Neuronal stem cell (in vitro differentiated cells): ENCODE data around the gene PLP1.

Experiments
- DNase-seq: peaks from one replicate; pipeline ENCODE4 v3.0.0-alpha.2; 2013; ENCODE audit warnings: low spot score
- H2AFZ ChIP-seq: one replicate; pipeline ENCODE4 v1.6.1; 2013; ENCODE audit warnings: mild to moderate bottlenecking, low read length, inconsistent platforms
- H2AK5ac ChIP-seq: 2 replicates; pipeline ENCODE4 v1.6.1; 2013; ENCODE audit warnings: low read depth, mild to moderate bottlenecking, inconsistent platforms, low read length, moderate library complexity, mixed read lengths
- H2BK120ac ChIP-seq: 2 replicates; pipeline ENCODE4 v1.6.1; 2013; ENCODE audit warnings: low read depth, mild to moderate bottlenecking, inconsistent platforms, low read length, moderate library complexity, mixed read lengths
- H2BK12ac ChIP-seq: one replicate; pipeline ENCODE4 v1.6.1; 2013; ENCODE audit warnings: low read length, inconsistent platforms
- H2BK15ac ChIP-seq: 2 replicates; pipeline ENCODE4 v1.6.1; 2013; ENCODE audit warnings: mild to moderate bottlenecking, low read length, inconsistent platforms, mixed read lengths
- H2BK5ac ChIP-seq: one replicate; pipeline ENCODE4 v1.6.1; 2013; ENCODE audit warnings: inconsistent platforms, mild to moderate bottlenecking, low read length, moderate library complexity
- H3K14ac ChIP-seq: one replicate; pipeline ENCODE4 v1.6.1; 2013; ENCODE audit warnings: low read length, inconsistent platforms
- H3K18ac ChIP-seq: 2 replicates; pipeline ENCODE4 v1.6.1; 2013; ENCODE audit warnings: low read length, inconsistent platforms
- H3K23ac ChIP-seq: 2 replicates; pipeline ENCODE4 v1.6.1; 2013; ENCODE audit warnings: low read depth, mild to moderate bottlenecking, mixed read lengths, low read length, inconsistent platforms; ENCODE audit not compliant: poor library complexity
- H3K27ac ChIP-seq: replicated peaks from 3 replicates; pipeline ENCODE4 v1.5.1; 2013; ENCODE audit warnings: low read length, inconsistent platforms
- H3K27me3 ChIP-seq, 3 experiments: 2 replicates each; pipeline ENCODE4 v1.6.1; 2013; ENCODE audit warnings: low read length in 3 of 3, mild to moderate bottlenecking in 2 of 3, inconsistent platforms in 1 of 3, low read depth in 1 of 3, mixed read lengths in 1 of 3, moderate library complexity in 1 of 3; ENCODE audit not compliant: control insufficient read depth in 3 of 3, insufficient read depth in 3 of 3
- H3K36me3 ChIP-seq, 2 donors: replicated peaks in 1 of 2; 2 replicates each; pipeline ENCODE4 v1.6.1; 2013; ENCODE audit warnings: low read length in 2 of 2; ENCODE audit not compliant: control insufficient read depth in 2 of 2, insufficient read depth in 2 of 2
- H3K4ac ChIP-seq: 2 replicates; pipeline ENCODE4 v1.6.1; 2013; ENCODE audit warnings: inconsistent platforms, mild to moderate bottlenecking, low read length, moderate library complexity
- H3K4me1 ChIP-seq, 2 donors: 1 replicate in 1 of 2; 2 replicates in 1 of 2; pipeline ENCODE4 v1.6.1; 2013; ENCODE audit warnings: low read length in 2 of 2, low read depth in 1 of 2; ENCODE audit not compliant: control insufficient read depth in 2 of 2, insufficient read depth in 1 of 2
- H3K4me2 ChIP-seq: one replicate; pipeline ENCODE4 v1.6.1; 2013; ENCODE audit warnings: mild to moderate bottlenecking, low read length, inconsistent platforms; ENCODE audit not compliant: insufficient read depth, poor library complexity, severe bottlenecking
- H3K4me3 ChIP-seq, 2 donors: 2 replicates each; pipeline ENCODE4 v1.5.1; 2013; ENCODE audit warnings: low read length in 2 of 2, mild to moderate bottlenecking in 2 of 2, inconsistent platforms in 1 of 2, moderate library complexity in 1 of 2
- H3K79me1 ChIP-seq: one replicate; pipeline ENCODE4 v1.6.1; 2013; ENCODE audit warnings: low read depth, mild to moderate bottlenecking, inconsistent platforms, low read length, moderate library complexity
- H3K9ac ChIP-seq: one replicate; pipeline ENCODE4 v1.6.1; 2013; ENCODE audit warnings: mild to moderate bottlenecking, low read depth, low read length, inconsistent platforms; ENCODE audit not compliant: poor library complexity
- H3K9me3 ChIP-seq, 2 donors: replicated peaks in 1 of 2; 2 replicates each; pipeline versions ENCODE3 to v1.6.1; 2013; ENCODE audit warnings: low read length in 2 of 2, mild to moderate bottlenecking in 2 of 2, inconsistent platforms in 1 of 2, low read depth in 1 of 2, mixed read lengths in 1 of 2, moderate library complexity in 1 of 2; ENCODE audit not compliant: control insufficient read depth in 2 of 2, insufficient read depth in 1 of 2
- H4K8ac ChIP-seq: one replicate; pipeline ENCODE4 v1.6.1; 2013; ENCODE audit warnings: low read depth, mild to moderate bottlenecking, inconsistent platforms, low read length, moderate library complexity
- H4K91ac ChIP-seq: one replicate; pipeline ENCODE4 v1.6.1; 2013; ENCODE audit warnings: low read length, low read depth, mild to moderate bottlenecking, inconsistent platforms; ENCODE audit not compliant: poor library complexity
- WGBS, 2 donors: extraction: QIAGEN DNeasy Blood & Tissue Kit; methylation state at CpG; one replicate each; pipeline ENCODE4 v1.1.7; 2013; ENCODE audit warnings: missing lambda C conversion rate in 2 of 2, mixed read lengths in 1 of 2; ENCODE audit not compliant: insufficient read length in 2 of 2, insufficient replicate concordance in 1 of 2; ENCODE audit errors: extremely low coverage in 2 of 2; 5-methylcytosine and 5-hydroxymethylcytosine counted together

The PLP1 gene

GRCh38 chrX:103791826-103792485 is 15.3 kb downstream of the PLP1 start:
- Histone ChIP-seq H2BK120ac (no peak overlapping the region), H3K27me3 (no peaks in the 10 kb centered on the region), H2BK12ac (no peak overlapping the region), H2AK5ac (no peak overlapping the region), H3K23ac (no peak overlapping the region), H4K91ac (no peak overlapping the region), H4K8ac (no peak overlapping the region), H3K4me3 (no peak overlapping the region), H3K36me3 (peaks cover 4 to 9% of the 10 kb centered on the region in 2 donors), H3K4me2 (no peak overlapping the region), H2BK15ac (no peak overlapping the region), H3K9me3 (no peaks in the 10 kb centered on the region), H3K27ac (no peak overlapping the region), H3K14ac (no peak overlapping the region), H2BK5ac (no peak overlapping the region), H3K9ac (no peak overlapping the region), H3K18ac (no peak overlapping the region), H3K4me1 (peaks cover 3 to 9% of the 10 kb centered on the region in 2 donors), H2AFZ (no peak overlapping the region), H3K4ac (no peak overlapping the region), H3K79me1 (no peaks in the 10 kb centered on the region)
- no CpG with 5 or more reads among the region's 2 CpGs for WGBS, 2 donors
- DNase-seq = no peak

- Histone ChIP-seq H3K4me3 (no peak overlapping the region), H2BK12ac (no peak overlapping the region), H2AK5ac (no peak overlapping the region), H3K23ac (no peak overlapping the region), H3K79me1 (no peaks in the 10 kb centered on the region), H2BK5ac (no peak overlapping the region), H4K8ac (no peak overlapping the region), H3K27me3 (no peaks in the 10 kb centered on the region), H2BK15ac (no peak overlapping the region), H3K4ac (no peak overlapping the region), H3K4me2 (no peak overlapping the region), H3K9ac (no peak overlapping the region), H2BK120ac (no peak overlapping the region), H3K4me1 (peaks cover 3 to 9% of the 10 kb centered on the region in 2 donors), H2AFZ (no peak overlapping the region), H3K18ac (no peak overlapping the region), H4K91ac (no peak overlapping the region), H3K27ac (no peak overlapping the region), H3K9me3 (no peaks in the 10 kb centered on the region), H3K14ac (no peak overlapping the region), H3K36me3 (peaks cover 4 to 6% of the 10 kb centered on the region in 2 donors)
- WGBS, 2 donors = no CpG with 5 or more reads among the region's 6 CpGs
- DNase-seq = no peak
These were observed 16.4 kb downstream of the PLP1 start for GRCh38 chrX:103792916-103793544.

- Histone ChIP-seq H3K36me3 (peaks cover 2 to 6% of the 10 kb centered on the region in 2 donors), H2AFZ (no peak overlapping the region), H3K4me2 (no peak overlapping the region), H3K27me3 (no peaks in the 10 kb centered on the region), H2BK12ac (no peak overlapping the region), H3K4me1 (peaks cover 3 to 9% of the 10 kb centered on the region in 2 donors), H4K91ac (no peak overlapping the region), H3K4ac (no peak overlapping the region), H2BK120ac (no peak overlapping the region), H3K14ac (no peak overlapping the region), H4K8ac (no peak overlapping the region), H3K18ac (no peak overlapping the region), H3K23ac (no peak overlapping the region), H2AK5ac (no peak overlapping the region), H3K9me3 (no peaks in the 10 kb centered on the region), H3K9ac (no peak overlapping the region), H2BK5ac (no peak overlapping the region), H3K27ac (no peak overlapping the region), H3K79me1 (no peaks in the 10 kb centered on the region), H3K4me3 (no peak overlapping the region), H2BK15ac (no peak overlapping the region)
- no CpG with 5 or more reads among the region's 2 CpGs for WGBS, 2 donors
- DNase-seq = no peak
These were observed 16.9 kb downstream of the PLP1 start for GRCh38 chrX:103793545-103793940.

- Histone ChIP-seq H2BK15ac (no peak overlapping the region), H3K4ac (no peak overlapping the region), H2BK120ac (no peak overlapping the region), H3K14ac (no peak overlapping the region), H3K18ac (no peak overlapping the region), H3K27ac (no peak overlapping the region), H3K23ac (no peak overlapping the region), H2AK5ac (no peak overlapping the region), H3K9me3 (no peaks in the 10 kb centered on the region), H3K27me3 (no peaks in the 10 kb centered on the region), H3K4me3 (no peak overlapping the region), H3K36me3 (peaks cover 2 to 5% of the 10 kb centered on the region in 2 donors), H2BK12ac (no peak overlapping the region), H3K4me2 (no peak overlapping the region), H3K9ac (no peak overlapping the region), H2AFZ (no peak overlapping the region), H4K8ac (no peak overlapping the region), H3K4me1 (peaks cover 3 to 9% of the 10 kb centered on the region in 2 donors), H3K79me1 (no peaks in the 10 kb centered on the region), H4K91ac (no peak overlapping the region), H2BK5ac (no peak overlapping the region)
- no CpG with 5 or more reads among the region's 4 CpGs for WGBS, 2 donors
- DNase-seq = no peak
These were observed 17.5 kb downstream of the PLP1 start for GRCh38 chrX:103794119-103794518.
